ENCODE data around the gene PITX2.

PITX2 gene

GRCh38 chr4:110602061-110602460 is 20.8 kb downstream of the PITX2 start:
- no peak for TF ChIP-seq CTCF (IDR thresholded peaks at IDR 0.05; ENCODE audit: low read length)
- no peak for TF ChIP-seq EZH2 (IDR thresholded peaks at IDR 0.05; ENCODE audit: borderline replicate concordance, low read length)

GRCh38 chr4:110597582-110597981 is 25.3 kb downstream of the PITX2 start:
- Histone ChIP-seq H3K79me2 (ENCODE audit: insufficient read depth, low read length) (no peaks in the 10 kb centered on the region), H2AFZ (ENCODE audit: low read length) (no peak overlapping the region), H4K20me1 (ENCODE audit: insufficient read depth, low read length) (no peaks in the 10 kb centered on the region), H3K36me3 (ENCODE audit: insufficient read depth, low read length) (no peaks in the 10 kb centered on the region), H3K9ac (ENCODE audit: low read length) (no peak overlapping the region), H3F3A (ENCODE audit: insufficient read depth, low read length) (no peaks in the 10 kb centered on the region), H3K4me3 (ENCODE audit: low read depth, low read length, poor library complexity, severe bottlenecking) (no peak overlapping the region), H3K27ac (ENCODE audit: low read depth, low read length, poor library complexity, severe bottlenecking) (no peak overlapping the region), H3K27me3 (ENCODE audit: insufficient read depth, low read length) (no peaks in the 10 kb centered on the region; the same call in 1 of the 2 replicates), H3K4me2 (ENCODE audit: low read length) (no peak overlapping the region), H3K9me2 (ENCODE audit: low read depth, low read length) (no peaks in the 10 kb centered on the region), H3K9me3 (ENCODE audit: low read length) (peaks cover 4% of the 10 kb centered on the region; the same call in 1 of the 2 replicates), H3K4me1 (ENCODE audit: insufficient read depth, low read length, severe bottlenecking) (no peaks in the 10 kb centered on the region)
- no peak for TF ChIP-seq EZH2 (IDR thresholded peaks at IDR 0.05; ENCODE audit: borderline replicate concordance, low read length)
- no peak for TF ChIP-seq CTCF (IDR thresholded peaks at IDR 0.05; ENCODE audit: low read length)

More at GRCh38 chr4:110602061-110602460, 20.8 kb downstream of the PITX2 start:
- H3K9me2 ChIP-seq (ENCODE audit: low read depth, low read length), result no peaks in the 10 kb centered on the region
- H3K27me3 ChIP-seq (ENCODE audit: insufficient read depth, low read length), result no peaks in the 10 kb centered on the region; the same call in 1 of the 2 replicates
- no peaks in the 10 kb centered on the region for H3K4me1 ChIP-seq (ENCODE audit: insufficient read depth, low read length, severe bottlenecking)
- no peaks in the 10 kb centered on the region for H3F3A ChIP-seq (ENCODE audit: insufficient read depth, low read length)
- no peaks in the 10 kb centered on the region for H3K9me3 ChIP-seq (ENCODE audit: low read length)
- H4K20me1 ChIP-seq (ENCODE audit: insufficient read depth, low read length), result no peaks in the 10 kb centered on the region
- no peak overlapping the region for H2AFZ ChIP-seq (ENCODE audit: low read length)
- H3K9ac ChIP-seq (ENCODE audit: low read length), result no peak overlapping the region
- no peak overlapping the region for H3K4me2 ChIP-seq (ENCODE audit: low read length)
- H3K36me3 ChIP-seq (ENCODE audit: insufficient read depth, low read length), result no peaks in the 10 kb centered on the region
- H3K4me3 ChIP-seq (ENCODE audit: low read depth, low read length, poor library complexity, severe bottlenecking), result no peak overlapping the region
- no peaks in the 10 kb centered on the region for H3K79me2 ChIP-seq (ENCODE audit: insufficient read depth, low read length)
- no peak overlapping the region for H3K27ac ChIP-seq (ENCODE audit: low read depth, low read length, poor library complexity, severe bottlenecking)

DNA sequence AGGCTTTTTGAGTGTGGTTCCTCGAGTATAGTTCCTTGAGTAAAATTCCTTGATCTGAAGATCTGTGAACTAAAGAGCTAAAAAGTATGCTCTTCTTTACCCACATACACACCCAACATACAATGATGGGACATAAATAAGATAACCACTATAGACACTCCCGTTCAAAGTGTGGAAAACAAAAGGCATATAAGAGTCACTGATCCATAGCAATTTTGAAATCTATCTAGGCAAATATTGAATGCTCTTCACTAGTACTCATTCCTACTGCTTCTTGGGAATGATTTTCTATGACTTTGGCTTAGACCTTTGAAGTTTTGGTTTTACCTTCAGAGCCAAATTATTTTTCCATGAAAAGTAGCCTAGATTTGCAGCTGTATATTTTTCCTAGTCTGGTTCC is 26.4 kb downstream of the PITX2 start:
- TF ChIP-seq EZH2 (IDR thresholded peaks at IDR 0.05; ENCODE audit: borderline replicate concordance, low read length) (no peak), CTCF (IDR thresholded peaks at IDR 0.05; ENCODE audit: low read length) (no peak)
- no peak overlapping the region for H3K27ac ChIP-seq (ENCODE audit: low read depth, low read length, poor library complexity, severe bottlenecking)
- no peak overlapping the region for H3K4me3 ChIP-seq (ENCODE audit: low read depth, low read length, poor library complexity, severe bottlenecking)
- no peak overlapping the region for H3K9ac ChIP-seq (ENCODE audit: low read length)
- H3F3A ChIP-seq (ENCODE audit: insufficient read depth, low read length), result no peaks in the 10 kb centered on the region
- H3K36me3 ChIP-seq (ENCODE audit: insufficient read depth, low read length), result no peaks in the 10 kb centered on the region
- H4K20me1 ChIP-seq (ENCODE audit: insufficient read depth, low read length), result no peaks in the 10 kb centered on the region
- H3K4me1 ChIP-seq (ENCODE audit: insufficient read depth, low read length, severe bottlenecking), result no peaks in the 10 kb centered on the region
- no peaks in the 10 kb centered on the region; the same call in 1 of the 2 replicates for H3K27me3 ChIP-seq (ENCODE audit: insufficient read depth, low read length)
- H3K9me3 ChIP-seq (ENCODE audit: low read length), result peaks cover 4% of the 10 kb centered on the region; the same call in 1 of the 2 replicates
- no peak overlapping the region for H3K4me2 ChIP-seq (ENCODE audit: low read length)
- no peaks in the 10 kb centered on the region for H3K79me2 ChIP-seq (ENCODE audit: insufficient read depth, low read length)
- no peak overlapping the region for H2AFZ ChIP-seq (ENCODE audit: low read length)
- no peaks in the 10 kb centered on the region for H3K9me2 ChIP-seq (ENCODE audit: low read depth, low read length)

Measured in OCI-LY1 (cell line).